ENCODE results near the gene SPTB. TPM values are rescaled to one million over a fixed set of nuclear protein-coding genes. Genes with fewer than 3 reads are reported as not detected.

Gene SPTB
- polyA plus RNA-seq, 1 experiment: 0.01 TPM

GRCh38 chr14:64850369-64851137 lies 29.2 kb downstream of the SPTB start:
- Histone ChIP-seq H3K9me3 (ENCODE audit: control insufficient read depth, insufficient read depth, low read length) (no peaks in the 10 kb centered on the region), H3K4me3 (ENCODE audit: low read depth, low read length) (no peak overlapping the region), H3K27me3 (ENCODE audit: control insufficient read depth, insufficient read depth, low read length) (peaks cover 44% of the 10 kb centered on the region), H3K27ac (ENCODE audit: low read depth, low read length) (no peak overlapping the region)
- POLR2A ChIA-PET: no interaction called here
- CTCF ChIA-PET: no interaction called here
- DNase-seq (ENCODE audit: low read depth, low spot score): no peak
- TF ChIP-seq CTCF (IDR thresholded peaks at IDR 0.05; ENCODE audit: low read depth, low read length): no peak

GRCh38 chr14:64849940-64850339 lies 29.8 kb downstream of the SPTB start:
- no peak for DNase-seq (ENCODE audit: low read depth, low spot score)
- Histone ChIP-seq H3K4me3 (ENCODE audit: low read depth, low read length) (no peak overlapping the region), H3K27ac (ENCODE audit: low read depth, low read length) (no peak overlapping the region), H3K9me3 (ENCODE audit: control insufficient read depth, insufficient read depth, low read length) (no peaks in the 10 kb centered on the region), H3K27me3 (ENCODE audit: control insufficient read depth, insufficient read depth, low read length) (peaks cover 45% of the 10 kb centered on the region)
- no peak for TF ChIP-seq CTCF (IDR thresholded peaks at IDR 0.05; ENCODE audit: low read depth, low read length)
- ChIA-PET CTCF (no interaction called here), POLR2A (no interaction called here)

- ChIA-PET CTCF (interaction anchor here (1.2 to 1.5 kb wide), 2 partner anchors 25 to 62 kb away, joined by 4 to 10 read pairs; no protein-coding TSS in a partner anchor), POLR2A (interaction anchor here (0.5 kb wide), 1 partner anchor 1089 kb away, joined by 5 read pairs; no protein-coding TSS in a partner anchor)
- no peak overlapping the region for H3K27ac ChIP-seq (ENCODE audit: low read depth, low read length)
- TF ChIP-seq CTCF (IDR thresholded peaks at IDR 0.05; ENCODE audit: low read depth, low read length): no peak
- H3K27me3 ChIP-seq (ENCODE audit: control insufficient read depth, insufficient read depth, low read length): peaks cover 53% of the 10 kb centered on the region
- H3K4me3 ChIP-seq (ENCODE audit: low read depth, low read length): no peak overlapping the region
- DNase-seq (ENCODE audit: low read depth, low spot score): no peak
- H3K9me3 ChIP-seq (ENCODE audit: control insufficient read depth, insufficient read depth, low read length): no peaks in the 10 kb centered on the region
Observed at GRCh38 chr14:64848239-64848638, 31.5 kb downstream of the SPTB start.

GRCh38 chr14:64846319-64846718 lies 33.4 kb downstream of the SPTB start:
- H3K27me3 ChIP-seq (ENCODE audit: control insufficient read depth, insufficient read depth, low read length): peaks cover 56% of the 10 kb centered on the region
- DNase-seq (ENCODE audit: low read depth, low spot score): no peak
- CTCF ChIA-PET: interaction anchor here (1.6 kb wide), 1 partner anchor 23 kb away, joined by 7 read pairs; no protein-coding TSS in a partner anchor
- H3K27ac ChIP-seq (ENCODE audit: low read depth, low read length): no peak overlapping the region
- no peak for TF ChIP-seq CTCF (IDR thresholded peaks at IDR 0.05; ENCODE audit: low read depth, low read length)
- POLR2A ChIA-PET: no interaction called here
- H3K9me3 ChIP-seq (ENCODE audit: control insufficient read depth, insufficient read depth, low read length): no peaks in the 10 kb centered on the region
- H3K4me3 ChIP-seq (ENCODE audit: low read depth, low read length): no peak overlapping the region

- H3K27me3 ChIP-seq (ENCODE audit: control insufficient read depth, insufficient read depth, low read length): peaks cover 55% of the 10 kb centered on the region
- H3K9me3 ChIP-seq (ENCODE audit: control insufficient read depth, insufficient read depth, low read length): no peaks in the 10 kb centered on the region
- no peak overlapping the region for H3K27ac ChIP-seq (ENCODE audit: low read depth, low read length)
- ChIA-PET POLR2A (no interaction called here), CTCF (interaction anchor here (1.6 kb wide), 1 partner anchor 23 kb away, joined by 7 read pairs; no protein-coding TSS in a partner anchor)
- DNase-seq (ENCODE audit: low read depth, low spot score): peak; percentile 36
- TF ChIP-seq CTCF (IDR thresholded peaks at IDR 0.05; ENCODE audit: low read depth, low read length): no peak
- H3K4me3 ChIP-seq (ENCODE audit: low read depth, low read length): no peak overlapping the region
Observed at GRCh38 chr14:64845878-64846277, 33.8 kb downstream of the SPTB start.

All from AG04450 (cell line).